ENCODE data around the gene COPG1. TPM values are rescaled to one million over a fixed set of nuclear protein-coding genes. Genes with fewer than 3 reads are reported as not detected.

Gene COPG1
- total and polyA plus RNA-seq, 2 donors (not counting 1 experiment from before 2014, with no cell fraction given): 48.9 to 85.9 TPM

- Histone ChIP-seq H3K27ac (ENCODE audit: low read length in 2 of 2) (peak overlapping the region in 1 of 2 donors; percentile 8), H2AFZ (ENCODE audit: insufficient read depth, low read depth, low read length, poor library complexity, severe bottlenecking) (peak overlapping the region; percentile 37), H4K20me1 (ENCODE audit: control insufficient read depth, insufficient read depth, low read length, poor library complexity, severe bottlenecking) (peaks cover 12% of the 10 kb centered on the region), H3K27me3 (replicated peaks in 1 of 4; ENCODE audit: control extremely low read depth in 1 of 4, control insufficient read depth in 3 of 4, insufficient read depth in 4 of 4, low read length in 3 of 4) (no peaks in the 10 kb centered on the region), H3K9me3 (ENCODE audit: control extremely low read depth in 1 of 3, control insufficient read depth in 2 of 3, insufficient read depth in 1 of 3, low read length in 2 of 3) (peaks cover 0 to 4% (median 0%) of the 10 kb centered on the region in 3 donors), H3K36me3 (replicated peaks in 1 of 2; ENCODE audit: control extremely low read depth in 1 of 2, control insufficient read depth in 1 of 2, extremely low read depth in 1 of 2, insufficient read depth in 2 of 2, low read length in 1 of 2) (peaks cover 7 to 25% of the 10 kb centered on the region in 2 experiments), H3K4me2 (replicated peaks; ENCODE audit: low read depth, low read length, poor library complexity, severe bottlenecking) (peak overlapping the region; percentile 74), H3K4me1 (ENCODE audit: control insufficient read depth in 2 of 2, insufficient read depth in 2 of 2, low read length in 2 of 2) (peaks cover 16 to 18% of the 10 kb centered on the region in 2 donors), H3K79me2 (ENCODE audit: control insufficient read depth, insufficient read depth, low read length) (no peaks in the 10 kb centered on the region), H3K9ac (ENCODE audit: low read length) (peak overlapping the region; percentile 57), H3K4me3 (ENCODE audit: control extremely low read depth in 1 of 5, extremely low read depth in 1 of 5, insufficient read depth in 1 of 5, low read depth in 2 of 5, low read length in 4 of 5) (peak overlapping the region; percentile 30 to 61 (median 39))
- DNase-seq: peak; percentile 63
- ATAC-seq (ENCODE audit: low read depth): peak; percentile 78
- Mint-ChIP-seq H3K4me3 (peak overlapping the region; percentile 77), H3K4me1 (peaks cover 21% of the 10 kb centered on the region), H3K27ac (peak overlapping the region; percentile 2), H3K9me3 (ENCODE audit: insufficient read depth) (no peaks in the 10 kb centered on the region), H3K27me3 (no peaks in the 10 kb centered on the region)
- 36% methylated on average over 19 of the region's 26 CpGs for WGBS (ENCODE audit: insufficient coverage)
- intact Hi-C loops (cut with micrococcal nuclease): loop anchor here (1.0 kb wide), 1 partner anchor 11 kb away; a partner anchor contains a TSS
- CTCF ChIA-PET: interaction anchor here (4.3 kb wide), 1 partner anchor 10 kb away, joined by 18 read pairs; a partner anchor contains a TSS
- TF ChIP-seq CTCF (IDR thresholded peaks at IDR 0.05) (no peak), EZH2 (IDR thresholded peaks at IDR 0.05; ENCODE audit: borderline replicate concordance, insufficient read depth, low read depth, low read length, poor library complexity, severe bottlenecking) (no peak)
- POLR2A ChIA-PET: interaction anchor here (1.5 kb wide), 1 partner anchor 10 kb away, joined by 6 read pairs; a partner anchor contains a TSS
These were observed 56.2 kb downstream of the COPG1 start for GRCh38 chr3:129305592-129306091.

- no peak overlapping the region for H3K27ac Mint-ChIP-seq
- H3K4me3 Mint-ChIP-seq: no peak overlapping the region
- POLR2A ChIA-PET: no interaction called here
These were observed 59.2 kb downstream of the COPG1 start for GRCh38 chr3:129308636-129309035.

More at GRCh38 chr3:129308636-129309035, 59.2 kb downstream of the COPG1 start:
- H3K79me2 ChIP-seq (ENCODE audit: control insufficient read depth, insufficient read depth, low read length): no peaks in the 10 kb centered on the region
- H3K27me3 Mint-ChIP-seq: no peaks in the 10 kb centered on the region
- no peak overlapping the region for H3K27ac ChIP-seq (ENCODE audit: low read length in 2 of 2)
- H3K4me1 Mint-ChIP-seq: peaks cover 30% of the 10 kb centered on the region
- H4K20me1 ChIP-seq (ENCODE audit: control insufficient read depth, insufficient read depth, low read length, poor library complexity, severe bottlenecking): peaks cover 6% of the 10 kb centered on the region
- TF ChIP-seq CTCF (IDR thresholded peaks at IDR 0.05) (no peak), EZH2 (IDR thresholded peaks at IDR 0.05; ENCODE audit: borderline replicate concordance, insufficient read depth, low read depth, low read length, poor library complexity, severe bottlenecking) (no peak)
- no CpG with 5 or more reads among the region's 3 CpGs for WGBS (ENCODE audit: insufficient coverage)
- intact Hi-C loops (cut with micrococcal nuclease): no loop called here
- CTCF ChIA-PET: no interaction called here
- H3K4me1 ChIP-seq (ENCODE audit: control insufficient read depth in 2 of 2, insufficient read depth in 2 of 2, low read length in 2 of 2): peaks cover 16 to 27% of the 10 kb centered on the region in 2 donors
- H3K4me2 ChIP-seq (replicated peaks; ENCODE audit: low read depth, low read length, poor library complexity, severe bottlenecking): no peak overlapping the region
- no peaks in the 10 kb centered on the region for H3K27me3 ChIP-seq (replicated peaks in 1 of 4; ENCODE audit: control extremely low read depth in 1 of 4, control insufficient read depth in 3 of 4, insufficient read depth in 4 of 4, low read length in 3 of 4)
- peaks cover 0 to 4% (median 0%) of the 10 kb centered on the region in 3 donors for H3K9me3 ChIP-seq (ENCODE audit: control extremely low read depth in 1 of 3, control insufficient read depth in 2 of 3, insufficient read depth in 1 of 3, low read length in 2 of 3)
- no peak overlapping the region for H2AFZ ChIP-seq (ENCODE audit: insufficient read depth, low read depth, low read length, poor library complexity, severe bottlenecking)
- no peak for ATAC-seq (ENCODE audit: low read depth)
- H3K36me3 ChIP-seq (replicated peaks in 1 of 2; ENCODE audit: control extremely low read depth in 1 of 2, control insufficient read depth in 1 of 2, extremely low read depth in 1 of 2, insufficient read depth in 2 of 2, low read length in 1 of 2): peaks cover 3 to 9% of the 10 kb centered on the region in 2 experiments
- no peak for DNase-seq
- no peaks in the 10 kb centered on the region for H3K9me3 Mint-ChIP-seq (ENCODE audit: insufficient read depth)
- H3K9ac ChIP-seq (ENCODE audit: low read length): no peak overlapping the region
- no peak overlapping the region for H3K4me3 ChIP-seq (ENCODE audit: control extremely low read depth in 1 of 5, extremely low read depth in 1 of 5, insufficient read depth in 1 of 5, low read depth in 2 of 5, low read length in 4 of 5)
